NCI-H69 (cell line): Measurements from ENCODE around the gene NUTF2.

ENCODE experiments used
- DNase-seq: peaks from one replicate; lab custom pipeline; 2025; lab: John Stamatoyannopoulos, UW

Gene NUTF2

DNA sequence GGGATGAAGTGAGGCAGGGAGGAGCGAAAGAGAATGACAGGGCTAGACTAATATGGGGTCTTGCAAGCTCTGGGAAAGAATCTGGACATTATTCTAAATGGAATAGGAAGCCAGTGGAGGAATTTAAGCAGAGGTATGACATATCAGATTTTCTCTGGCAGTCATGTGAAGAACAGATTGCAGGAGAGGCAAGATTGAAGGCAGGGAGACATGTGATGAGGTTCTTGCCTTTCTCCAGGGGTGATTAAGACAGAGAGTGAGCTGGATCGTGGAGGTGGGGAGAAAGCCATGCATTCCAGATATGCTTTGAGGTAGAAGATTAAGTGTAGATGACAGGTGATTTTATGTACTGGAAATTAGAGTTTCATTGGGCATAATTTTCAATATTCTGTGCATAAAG is 8.9 kb upstream of the NUTF2 start:
- no peak for DNase-seq

DNA sequence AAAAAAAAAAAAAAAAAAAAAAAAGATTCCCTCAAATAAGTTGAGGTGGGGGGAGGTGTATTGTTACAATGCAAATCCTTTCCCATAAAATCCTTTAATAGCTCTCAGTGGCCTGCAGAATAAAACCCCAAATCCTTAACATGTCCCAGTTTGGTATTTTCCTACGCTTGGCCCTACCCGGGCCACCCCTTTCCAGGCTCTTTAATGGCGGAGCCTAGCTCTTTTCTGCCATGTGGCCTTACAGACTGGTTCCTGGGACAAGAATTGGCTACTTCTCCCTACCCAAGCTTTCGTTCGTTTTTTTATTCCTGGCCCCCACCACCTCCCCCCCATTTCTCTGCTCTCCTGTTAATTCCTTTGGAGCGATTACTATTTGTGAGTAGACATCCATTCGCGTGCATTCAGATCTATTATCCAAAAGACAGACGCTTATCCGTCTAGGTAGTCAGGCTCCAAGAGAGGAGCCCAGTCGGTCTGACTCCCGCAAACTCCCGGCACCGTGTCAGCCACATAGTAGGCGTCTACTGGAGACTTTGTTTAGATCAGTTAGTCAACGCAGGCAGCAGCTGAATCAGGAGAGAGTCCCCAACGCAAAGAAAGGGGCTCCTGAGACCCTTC is 5.4 kb upstream of the NUTF2 start:
- no peak for DNase-seq

DNA sequence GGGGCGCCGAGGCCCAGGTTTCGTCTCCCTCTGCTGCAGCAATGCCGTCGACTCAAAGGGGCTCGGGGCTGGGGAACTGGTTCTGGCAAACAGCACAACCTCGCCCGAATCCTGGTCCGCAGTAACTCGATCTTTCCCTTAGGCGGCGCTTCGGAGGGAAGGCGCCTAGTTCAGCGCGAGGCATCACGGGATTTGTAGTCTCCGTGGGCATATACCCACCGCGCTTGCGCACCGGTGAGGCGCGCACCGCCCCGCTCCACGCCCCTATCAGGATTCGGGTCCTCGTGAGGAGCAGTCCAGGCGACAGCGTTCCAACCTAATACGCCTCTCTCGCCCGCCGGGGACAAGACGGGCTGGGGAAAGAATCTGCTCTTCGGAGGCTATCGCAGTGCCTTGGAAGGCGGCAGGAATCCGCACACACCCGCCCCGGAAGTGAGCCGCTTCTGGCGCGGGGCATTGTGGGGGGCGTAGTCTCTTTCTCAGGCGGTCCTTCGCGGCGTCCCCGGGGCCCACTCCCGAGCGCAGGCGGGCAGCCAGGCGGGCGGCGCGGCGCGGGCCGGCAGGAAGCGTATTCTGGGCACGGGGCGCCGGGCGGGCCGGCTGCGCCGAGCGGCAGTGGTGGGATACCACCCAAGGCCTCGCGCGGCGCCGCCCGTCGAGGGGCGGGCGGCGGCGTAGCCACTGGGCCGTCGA is 4.8 kb upstream of the NUTF2 start, which contains the start of gene THAP11:
THAP11 (plus strand) TSS at position 505 of the 693 bp plus-strand sequence. CDS start 235 bp downstream, outside the sequence.
- DNase-seq = peak; percentile 94

- peak; percentile 70 for DNase-seq
Measured at GRCh38 chr16:67842509-67843342, 4.0 kb upstream of the NUTF2 start.

DNA sequence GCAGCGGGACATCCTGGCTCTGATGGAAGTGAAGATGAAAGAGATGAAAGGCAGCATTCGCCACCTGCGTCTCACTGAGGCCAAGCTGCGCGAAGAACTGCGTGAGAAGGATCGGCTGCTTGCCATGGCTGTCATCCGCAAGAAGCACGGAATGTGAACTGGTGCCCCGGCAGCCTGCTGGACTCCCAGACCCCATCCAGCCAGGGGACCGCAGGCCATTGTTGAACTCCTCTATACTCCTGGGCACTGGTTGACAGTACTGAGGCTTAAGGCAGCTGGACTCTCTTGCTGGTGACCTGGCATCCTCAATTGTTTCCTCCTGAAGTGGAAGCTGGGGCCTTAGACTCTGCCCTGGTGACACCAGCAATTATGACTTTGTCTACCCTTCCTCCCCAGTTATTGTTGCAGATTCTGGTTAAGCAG is 3.4 kb upstream of the NUTF2 start:
- peak; percentile 62 for DNase-seq

- no peak for DNase-seq
Measured at GRCh38 chr16:67844497-67844896, 2.2 kb upstream of the NUTF2 start.

DNA sequence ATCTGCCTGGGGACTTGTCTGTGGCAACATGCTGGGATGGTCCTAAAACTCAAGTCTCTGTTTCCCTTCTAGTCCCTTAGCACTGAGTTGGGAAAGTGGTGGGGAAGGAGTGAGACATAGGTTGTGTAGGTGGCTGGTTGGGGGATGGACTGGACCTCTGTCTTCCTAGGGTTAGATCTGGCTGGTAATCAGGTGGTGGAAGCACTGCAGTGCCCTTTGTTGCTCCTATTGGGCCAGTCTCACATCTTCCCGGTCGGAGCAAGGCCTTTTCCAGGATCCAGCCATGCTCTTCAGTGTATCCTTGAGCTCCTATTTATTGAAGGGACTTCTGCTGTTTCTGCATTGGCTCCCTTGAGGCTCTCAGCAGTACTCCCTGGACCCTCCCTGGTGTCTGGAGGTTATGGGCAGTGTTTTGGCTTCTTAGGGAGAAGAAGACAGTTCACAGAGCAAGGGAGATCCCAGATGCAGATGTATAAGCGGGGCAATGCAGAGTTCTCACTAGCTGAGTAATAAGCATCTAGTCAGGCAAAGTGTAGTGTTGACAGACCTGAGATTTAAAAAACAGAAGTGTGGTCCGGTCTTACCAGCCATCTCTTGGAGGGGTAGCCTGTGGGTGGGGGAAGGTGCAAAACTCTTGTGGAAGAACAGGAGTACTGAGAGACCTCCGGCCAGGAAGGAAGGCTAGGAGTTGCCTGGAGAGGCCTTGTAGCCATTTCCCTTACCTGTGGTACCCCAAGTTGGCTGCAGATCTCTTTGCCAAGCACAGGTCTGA is 1.3 kb upstream of the NUTF2 start:
- DNase-seq = no peak

DNA sequence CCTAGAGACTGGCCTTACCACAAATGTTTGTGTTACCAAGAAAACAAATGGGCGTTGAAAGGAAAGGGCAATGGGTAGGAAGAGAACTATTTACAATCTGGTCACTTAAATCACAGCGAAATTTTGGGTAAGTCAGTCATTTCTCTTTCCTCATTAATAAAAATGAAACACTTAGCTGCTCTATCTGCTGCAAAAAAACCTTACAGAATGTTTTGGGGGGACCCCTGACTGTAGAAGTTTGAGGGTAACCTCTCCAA is 742 bp upstream of the NUTF2 start:
- no peak for DNase-seq

GRCh38 chr16:67847064-67847861 is 530 bp downstream of the NUTF2 start, which contains the start of gene CENPT:
Gene CENPT, minus strand, starts transcription at chr16:67847693. Its CDS starts 13,834 bp downstream, at chr16:67833859.
- peak; percentile 72 for DNase-seq

DNA sequence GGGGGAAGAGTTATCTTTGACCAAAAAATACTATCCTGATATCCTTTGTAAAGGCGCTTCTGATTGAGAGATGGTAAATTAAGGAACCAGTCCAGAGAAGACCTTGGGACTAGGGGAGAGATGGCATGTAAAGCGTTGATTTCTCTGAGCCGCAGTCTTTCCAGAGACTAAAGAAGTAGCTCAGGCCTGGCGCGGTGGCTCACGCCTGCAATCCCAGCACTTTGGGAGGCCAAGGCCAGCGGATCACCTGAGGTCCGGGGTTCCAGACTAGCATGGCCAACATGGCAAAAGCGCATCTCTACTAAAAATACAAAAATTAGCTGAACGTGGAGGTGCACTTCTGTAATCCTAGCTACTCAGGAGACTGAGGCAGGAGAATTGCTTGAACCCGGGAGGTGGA is 1.4 kb downstream of the NUTF2 start:
- no peak for DNase-seq

DNA sequence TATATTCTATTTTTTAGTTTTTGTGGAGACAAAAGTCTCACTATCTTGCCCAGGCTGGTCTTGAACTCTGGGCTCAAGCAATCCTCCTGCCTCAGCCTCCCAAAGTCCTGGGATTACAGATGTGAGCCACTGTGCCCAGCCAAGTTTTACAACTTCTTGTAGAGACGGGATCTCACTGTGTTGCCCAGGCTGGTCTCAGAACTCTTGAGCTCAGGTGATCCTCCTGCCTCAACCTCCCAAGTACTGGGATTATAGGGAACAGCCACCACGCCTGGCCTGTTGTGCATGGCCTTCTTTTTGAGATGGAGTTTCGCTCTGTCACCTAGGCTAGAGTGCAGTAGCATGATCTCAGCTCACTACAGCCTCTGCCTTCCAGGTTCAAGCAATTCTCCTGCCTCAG is 6.9 kb downstream of the NUTF2 start:
- DNase-seq = no peak

- no peak for DNase-seq
Measured at GRCh38 chr16:67855789-67856188, 9.1 kb downstream of the NUTF2 start.

GRCh38 chr16:67856927-67857546 is 10.3 kb downstream of the NUTF2 start:
- peak; percentile 32 for DNase-seq

- peak; percentile 81 for DNase-seq
Measured at GRCh38 chr16:67857547-67858233, 11.0 kb downstream of the NUTF2 start.

GRCh38 chr16:67858500-67858899 is 11.8 kb downstream of the NUTF2 start:
- DNase-seq = no peak

GRCh38 chr16:67860589-67861398 is 14.1 kb downstream of the NUTF2 start:
- DNase-seq = no peak

DNA sequence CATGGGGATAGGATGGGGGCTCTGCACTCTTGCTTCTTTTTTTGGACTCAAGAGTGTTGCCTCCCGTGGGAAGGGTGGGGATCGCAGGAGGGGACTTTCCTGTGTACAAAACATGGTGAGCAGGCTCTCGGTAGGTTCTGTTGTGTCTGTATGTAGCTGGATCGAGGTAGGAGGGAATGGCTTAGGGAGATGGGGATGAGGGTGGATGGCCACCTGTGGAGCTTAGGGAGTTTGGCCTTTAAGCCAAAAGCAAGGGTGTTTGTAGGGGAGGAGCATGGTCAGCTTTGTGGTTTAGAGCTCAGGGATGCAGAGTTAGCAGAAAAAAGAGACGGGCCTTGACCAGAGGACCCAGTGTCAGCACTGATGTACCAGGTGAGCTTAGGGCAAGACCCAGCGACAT is 15.1 kb downstream of the NUTF2 start:
- DNase-seq = no peak

DNA sequence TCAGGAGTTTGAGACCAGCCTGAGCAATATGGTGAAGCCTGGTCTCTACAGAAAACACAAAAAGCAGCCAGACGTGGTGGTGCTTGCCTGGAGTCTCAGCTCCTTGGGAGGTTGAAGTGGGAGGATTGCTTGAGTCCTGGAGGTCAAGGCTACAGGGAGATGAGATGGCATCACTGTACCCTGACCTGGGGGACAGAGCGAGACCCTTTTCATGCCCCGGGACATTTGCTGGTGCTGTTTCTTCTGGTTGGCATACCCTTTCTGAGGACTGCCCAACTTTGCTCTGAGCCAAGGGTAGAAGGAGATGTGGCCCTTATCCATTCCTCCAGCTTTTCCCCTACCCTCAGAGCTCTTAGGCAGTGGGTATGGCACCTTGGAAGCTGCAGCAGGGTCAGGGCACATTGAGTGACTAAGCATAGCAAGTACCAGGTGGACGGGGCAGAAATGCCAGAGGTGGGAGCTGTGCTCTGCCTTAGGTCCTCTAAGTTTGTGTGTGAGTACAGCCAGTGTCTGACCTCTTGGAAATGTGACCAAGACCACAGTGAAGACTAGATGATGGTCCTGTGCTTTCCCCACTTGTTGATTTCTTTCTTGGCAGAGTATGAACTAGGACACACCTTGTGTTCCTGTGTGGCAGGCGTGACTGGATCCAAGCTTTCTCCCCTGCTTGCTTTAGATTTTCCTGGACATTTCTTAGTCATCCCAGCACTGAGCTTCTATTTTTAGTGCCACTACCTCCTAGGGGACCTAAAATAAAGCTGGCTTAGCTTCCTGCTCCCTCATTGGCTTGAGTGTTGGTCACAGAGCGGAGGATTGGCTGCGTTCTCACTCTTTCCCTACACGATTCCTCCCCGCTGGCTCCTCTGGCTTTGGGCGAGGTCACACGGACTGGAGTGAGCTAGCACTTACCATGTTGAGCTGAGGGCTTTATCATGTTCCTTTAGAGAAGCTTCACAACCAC is 16.2 kb downstream of the NUTF2 start:
- DNase-seq = no peak
